IMR-90 (cell line): ENCODE measurements around the gene GIPC3. TPM values are rescaled to one million over a fixed set of nuclear protein-coding genes. Genes with fewer than 3 reads are reported as not detected.

Source experiments
- ATAC-seq: fragments of 200-7000 bp; cut with Tn5 transposase; 2 replicates; pipeline ENCODE4 v1.9.1; 2020; ENCODE audit warnings: low read depth, mild to moderate bottlenecking, moderate library complexity
- BruUV-seq: library from RNA; stranded (reverse); fragments of 400-500 nt; replicated peaks from 2 replicates; lab custom pipeline; 2021; lab: Mats Ljungman, UMichigan
- CTCF ChIA-PET: fragments of 300-600 bp; formaldehyde crosslinking; extraction: SDS; loops from one replicate; lab custom pipeline; 2021; ENCODE audit warnings: antibody characterized with exemption; lab: Yijun Ruan, JAX
- POLR2A ChIA-PET: fragments of 300-600 bp; sonication (Branson Sonifier 250); formaldehyde crosslinking; loops from one replicate; lab custom pipeline; 2022; ENCODE audit warnings: antibody characterized with exemption; ENCODE audit not compliant: unreplicated experiment; lab: Charles Lee
- DNase-seq: peaks from one replicate; pipeline ENCODE4 v3.0.0; 2013
- H2AFZ ChIP-seq: replicated peaks from 2 replicates; pipeline ENCODE3; 2013; ENCODE audit warnings: low read length, mild to moderate bottlenecking; ENCODE audit not compliant: poor library complexity
- H2AK5ac ChIP-seq: 2 replicates; pipeline ENCODE4 v1.6.1; 2013; ENCODE audit warnings: low read depth, low read length, inconsistent platforms
- H2AK9ac ChIP-seq: replicated peaks from 2 replicates; pipeline ENCODE3; 2013; ENCODE audit warnings: mild to moderate bottlenecking, low read depth, low read length, moderate library complexity; ENCODE audit not compliant: poor library complexity
- H2BK120ac ChIP-seq: 2 replicates; pipeline ENCODE4 v1.6.1; 2013; ENCODE audit warnings: low read depth, low read length, inconsistent platforms
- H2BK15ac ChIP-seq: 3 replicates; pipeline ENCODE4 v1.6.1; 2013; ENCODE audit warnings: low read depth, low read length, inconsistent platforms
- H2BK20ac ChIP-seq: 2 replicates; pipeline ENCODE4 v1.6.1; 2013; ENCODE audit warnings: low read depth, mild to moderate bottlenecking, inconsistent platforms, low read length, moderate library complexity
- H2BK5ac ChIP-seq: 2 replicates; pipeline ENCODE4 v1.6.1; 2013; ENCODE audit warnings: mild to moderate bottlenecking, low read depth, low read length, inconsistent platforms; ENCODE audit not compliant: poor library complexity, severe bottlenecking
- H3K14ac ChIP-seq: replicated peaks from 2 replicates; pipeline ENCODE4 v1.6.1; 2013; ENCODE audit warnings: low read depth, low read length, inconsistent platforms
- H3K18ac ChIP-seq: 2 replicates; pipeline ENCODE4 v1.6.1; 2013; ENCODE audit warnings: low read depth, low read length, control low read depth
- H3K23ac ChIP-seq: 2 replicates; pipeline ENCODE4 v1.6.1; 2013; ENCODE audit warnings: low read depth, low read length, inconsistent platforms
- H3K27ac ChIP-seq: 2 replicates; pipeline ENCODE4 v1.5.1; 2013; ENCODE audit warnings: mild to moderate bottlenecking, control low read depth, low read length; ENCODE audit not compliant: insufficient read depth
- H3K27me3 ChIP-seq: 2 replicates; pipeline ENCODE4 v1.6.1; 2013; ENCODE audit warnings: low read length; ENCODE audit not compliant: control insufficient read depth, insufficient read depth
- H3K36me3 ChIP-seq: 2 replicates; pipeline ENCODE4 v1.6.1; 2013; ENCODE audit warnings: low read length, mixed read lengths; ENCODE audit not compliant: control insufficient read depth, insufficient read depth
- H3K4ac ChIP-seq: 2 replicates; pipeline ENCODE4 v1.6.1; 2013; ENCODE audit warnings: low read depth, low read length, inconsistent platforms
- H3K4me1 ChIP-seq: 2 replicates; pipeline ENCODE4 v1.6.1; 2013; ENCODE audit warnings: low read length, mixed read lengths; ENCODE audit not compliant: control insufficient read depth, insufficient read depth
- H3K4me2 ChIP-seq: 2 replicates; pipeline ENCODE4 v1.6.1; 2013; ENCODE audit warnings: low read depth, mild to moderate bottlenecking, control low read depth, low read length, moderate library complexity
- H3K4me3 ChIP-seq: 2 replicates; pipeline ENCODE4 v1.5.1; 2013; ENCODE audit warnings: low read depth, mild to moderate bottlenecking, control low read depth, low read length, moderate library complexity; ENCODE audit not compliant: insufficient read depth
- H3K56ac ChIP-seq: 2 replicates; pipeline ENCODE4 v1.6.1; 2013; ENCODE audit warnings: low read length, inconsistent platforms; ENCODE audit not compliant: insufficient read depth; ENCODE audit errors: extremely low read depth
- H3K79me1 ChIP-seq, 2 experiments: 2 replicates each; pipeline ENCODE4 v1.6.1; 2013; ENCODE audit warnings: low read length in 2 of 2, inconsistent platforms in 1 of 2, low read depth in 1 of 2
- H3K9ac ChIP-seq: 2 replicates; pipeline ENCODE4 v1.6.1; 2013; ENCODE audit warnings: low read depth, low read length, control low read depth
- H3K9me1 ChIP-seq: 2 replicates; pipeline ENCODE4 v1.6.1; 2013; ENCODE audit warnings: low read length, inconsistent platforms; ENCODE audit not compliant: insufficient read depth
- H3K9me3 ChIP-seq: 2 replicates; pipeline ENCODE4 v1.6.1; 2013; ENCODE audit warnings: low read length; ENCODE audit not compliant: control insufficient read depth, insufficient read depth
- H4K20me1 ChIP-seq: 2 replicates; pipeline ENCODE4 v1.6.1; 2013; ENCODE audit warnings: low read length, inconsistent platforms; ENCODE audit not compliant: insufficient read depth
- H4K5ac ChIP-seq: 2 replicates; pipeline ENCODE4 v1.6.1; 2013; ENCODE audit warnings: mild to moderate bottlenecking, low read depth, low read length, control low read depth
- H4K8ac ChIP-seq, 2 experiments: 2 replicates each; pipeline ENCODE4 v1.6.1; 2013; ENCODE audit warnings: low read depth in 2 of 2, low read length in 2 of 2, control low read depth in 1 of 2, inconsistent platforms in 1 of 2
- H4K91ac ChIP-seq: 2 replicates; pipeline ENCODE4 v1.6.1; 2013; ENCODE audit warnings: low read depth, low read length, inconsistent platforms; ENCODE audit not compliant: insufficient read depth
- CEBPB ChIP-seq: IDR thresholded peaks from 2 replicates; pipeline ENCODE4 v1.6.1; 2012; ENCODE audit warnings: low read depth, low read length, improper control_type of control experiment
- FOS ChIP-seq: fragments of 150-350 bp; IDR thresholded peaks from 2 replicates; pipeline ENCODE4 v1.6.1; 2016; ENCODE audit warnings: low read depth, low read length
- MAZ ChIP-seq: IDR thresholded peaks from 2 replicates; pipeline ENCODE4 v1.6.1; 2012; ENCODE audit warnings: low read depth, mild to moderate bottlenecking, low read length, improper control_type of control experiment, moderate library complexity, borderline replicate concordance
- NFE2L2 ChIP-seq: fragments of 150-350 bp; IDR thresholded peaks from 2 replicates; pipeline ENCODE4 v1.6.1; 2016; ENCODE audit warnings: low read depth, mild to moderate bottlenecking, low read length
- POLR2A ChIP-seq: IDR thresholded peaks from 2 replicates; pipeline ENCODE4 v1.6.1; 2012; ENCODE audit warnings: mild to moderate bottlenecking, low read depth, low read length
- RCOR1 ChIP-seq: IDR thresholded peaks from 2 replicates; pipeline ENCODE4 v1.6.1; 2012; ENCODE audit warnings: mild to moderate bottlenecking, low read length, improper control_type of control experiment; ENCODE audit not compliant: insufficient replicate concordance
- SMC3 ChIP-seq: fragments of 150-350 bp; IDR thresholded peaks from 2 replicates; pipeline ENCODE4 v1.6.1; 2016; ENCODE audit warnings: low read depth, mild to moderate bottlenecking, antibody characterized with exemption, low read length, moderate library complexity
- WGBS, 2 experiments: methylation state at CpG; one replicate each; pipeline versions ENCODE4 v1.1.5 to v1.1.7; 2013; ENCODE audit warnings: missing lambda C conversion rate in 2 of 2; ENCODE audit not compliant: insufficient read length in 1 of 2; ENCODE audit errors: extremely low coverage in 2 of 2; 5-methylcytosine and 5-hydroxymethylcytosine counted together
- dilution Hi-C: fragments of 300-500 bp; cut with HindIII; formaldehyde crosslinking; loops from one replicate; pipeline ENCODE4 v1.14.3; 2018; ENCODE audit warnings: low sequenced_read_pairs; ENCODE audit not compliant: unreplicated experiment
- in situ Hi-C: fragments of 300-500 bp; cut with MboI; formaldehyde crosslinking; loops from 3 replicates; pipeline ENCODE4 v1.14.3; 2019; ENCODE audit warnings: low sequenced_read_pairs, inconsistent platforms, mixed read lengths
- intact Hi-C: fragments of 100-400 bp; cut with micrococcal nuclease; formaldehyde crosslinking; loops from 2 replicates; pipeline ENCODE4 v1.10.0; 2022
- polyA plus RNA-seq, 3 experiments: library from polyadenylated mRNA; depleted of rRNA; stranded (reverse); fragments of >200 nt; gene quantifications; 2 replicates each; pipeline ENCODE4 v1.2.3, GENCODE V29; 2012; ENCODE audit warnings: low replicate concordance in 1 of 3
- total RNA-seq: library from RNA; depleted of rRNA; stranded (reverse); fragments of >200 nt; gene quantifications from 2 replicates; pipeline ENCODE4 v1.2.3, GENCODE V29; 2012

The GIPC3 gene
- total and polyA plus RNA-seq, 2 of the 4 experiments (the other 2 are of a cell fraction) = under 0.01 to 0.36 TPM

DNA sequence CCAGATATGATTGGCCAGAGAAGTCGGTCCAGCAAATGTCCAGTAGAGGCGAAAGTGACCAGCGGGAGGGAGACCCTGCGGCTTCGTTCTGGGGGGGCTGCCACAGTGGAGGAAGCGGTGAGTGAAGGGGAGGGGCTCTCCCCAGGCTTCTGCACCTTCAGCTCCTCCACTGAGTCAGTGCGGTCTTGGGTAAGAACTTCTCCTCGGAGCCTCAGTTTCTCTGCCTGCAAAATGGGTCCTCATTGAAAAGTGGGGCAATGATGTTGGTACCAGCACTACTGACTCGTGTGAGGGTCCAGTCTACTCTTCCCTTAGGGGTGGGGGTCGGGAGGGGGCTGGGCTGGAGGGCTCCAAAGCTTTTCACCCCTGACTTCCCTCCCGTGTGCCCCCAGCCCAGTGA is 4.2 kb downstream of the GIPC3 start:
- Histone ChIP-seq H2BK120ac (no peak overlapping the region), H4K20me1 (no peaks in the 10 kb centered on the region), H2AFZ (peak overlapping the region; percentile 52), H3K79me1 (no peaks in the 10 kb centered on the region), H4K8ac (no peak overlapping the region), H3K27me3 (peaks cover 13% of the 10 kb centered on the region), H3K9ac (no peak overlapping the region), H3K18ac (no peak overlapping the region), H2BK5ac (no peak overlapping the region), H2AK9ac (no peak overlapping the region), H4K91ac (no peak overlapping the region), H3K56ac (no peak overlapping the region), H4K5ac (no peak overlapping the region), H3K4me3 (no peak overlapping the region), H3K23ac (no peak overlapping the region), H3K9me1 (no peaks in the 10 kb centered on the region), H3K36me3 (no peaks in the 10 kb centered on the region), H3K4me2 (no peak overlapping the region), H2AK5ac (no peak overlapping the region), H3K27ac (no peak overlapping the region), H2BK15ac (no peak overlapping the region), H3K9me3 (no peaks in the 10 kb centered on the region; the same call in 1 of the 2 replicates), H3K4ac (no peak overlapping the region), H2BK20ac (no peak overlapping the region), H3K4me1 (no peaks in the 10 kb centered on the region), H3K14ac (no peak overlapping the region)
- intact Hi-C loops = no loop called here
- CTCF ChIA-PET = no interaction called here
- no CpG with 5 or more reads among the region's 11 CpGs for WGBS, 2 experiments
- DNase-seq (no peak), ATAC-seq (no peak)
- TF ChIP-seq MAZ (no peak), FOS (no peak), SMC3 (no peak), RCOR1 (no peak), POLR2A (no peak), NFE2L2 (no peak), CEBPB (no peak)
- BruUV-seq = no TSS peak
- in situ Hi-C loops = no loop called here
- POLR2A ChIA-PET = no interaction called here
- dilution Hi-C loops = no loop called here
